Dedifferentiated amniotic fluid mesenchymal stem cell (primary cell): ENCODE results near the gene SPRR5.

Source experiments
- DNase-seq: peaks from one replicate; pipeline ENCODE4 v3.0.0-alpha.2; 2016; ENCODE audit errors: extremely low spot score

The SPRR5 gene

DNA sequence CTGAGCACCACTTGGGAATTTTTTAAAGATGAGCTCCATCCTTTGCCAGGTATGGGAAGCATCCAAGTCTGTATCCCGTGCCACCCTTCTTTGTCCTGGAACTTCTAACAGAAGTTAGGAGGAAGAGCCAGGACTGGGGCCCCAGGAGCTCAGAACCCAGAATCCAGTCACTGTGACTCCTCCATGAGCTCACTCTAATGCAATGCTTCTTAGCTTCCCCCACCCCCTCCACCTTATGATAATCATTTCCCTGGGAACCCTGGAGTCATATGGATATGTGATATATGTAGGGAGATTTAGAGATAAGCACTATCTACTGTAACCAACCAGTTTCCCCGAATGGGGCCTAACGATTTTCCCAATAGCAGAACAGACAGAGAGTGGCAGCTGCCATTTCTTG lies 758 bp upstream of the SPRR5 start:
- no peak for DNase-seq

DNA sequence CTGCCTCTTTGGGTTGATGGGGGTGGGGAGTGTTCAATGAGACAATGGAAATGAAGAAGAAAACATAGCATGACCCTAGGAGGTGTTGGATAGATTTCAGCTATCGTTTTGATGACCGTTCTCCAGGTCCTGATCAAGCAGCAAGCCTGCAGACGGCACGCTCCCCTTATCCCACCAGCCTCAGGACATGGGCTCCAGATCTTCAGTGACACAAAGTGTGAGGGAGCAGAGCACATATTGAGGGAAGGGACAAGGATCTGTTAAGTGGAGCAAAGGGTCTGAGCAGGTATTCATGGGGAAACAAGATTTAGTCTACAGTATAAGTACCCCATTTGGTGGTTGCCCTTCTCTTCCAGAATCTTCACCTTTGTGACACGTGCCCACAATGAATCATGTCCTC lies 4.7 kb downstream of the SPRR5 start:
- DNase-seq: no peak

DNA sequence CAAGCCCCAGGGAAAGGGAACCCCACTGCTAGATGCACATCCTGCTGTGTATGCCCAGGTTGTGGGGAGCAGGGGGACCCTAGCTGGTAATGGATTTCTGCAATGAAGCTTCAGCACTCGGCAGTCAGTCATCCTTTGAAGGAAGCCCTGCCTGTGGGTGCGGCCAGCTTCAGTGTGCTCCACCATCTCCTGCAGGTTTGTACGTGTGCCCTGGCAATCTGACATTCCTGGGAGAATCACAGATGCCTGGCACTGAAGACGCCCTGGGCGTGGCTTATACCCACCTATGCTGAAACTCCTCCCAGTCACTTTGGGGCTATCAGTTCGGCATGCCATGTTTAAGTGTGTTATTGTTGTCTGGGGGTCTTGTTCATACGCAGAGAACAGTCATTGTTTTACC lies 6.8 kb downstream of the SPRR5 start:
- DNase-seq: no peak

- DNase-seq: no peak
These were observed 7.4 kb downstream of the SPRR5 start for GRCh38 chr1:152954436-152954835.

- no peak for DNase-seq
These were observed 10.6 kb downstream of the SPRR5 start for GRCh38 chr1:152957561-152957960.

DNA sequence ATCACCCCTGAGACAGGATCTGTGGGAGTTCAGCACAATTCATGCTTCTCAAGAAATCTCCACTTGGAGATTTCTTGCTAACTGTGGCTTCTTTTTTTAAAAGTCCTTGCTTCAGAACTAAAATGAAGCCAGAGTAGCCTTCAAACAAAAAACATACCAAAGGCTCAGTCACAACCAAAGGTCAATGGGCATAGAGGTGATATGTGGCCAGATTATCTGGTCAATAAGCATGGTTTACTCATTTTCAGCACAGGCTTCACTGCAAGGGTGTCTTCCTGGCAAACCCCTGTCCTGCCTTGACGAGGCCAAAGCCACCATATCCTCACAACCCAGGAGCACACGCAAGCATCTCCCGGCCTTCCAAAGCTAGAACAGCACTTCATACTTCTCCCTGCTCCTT lies 12.3 kb downstream of the SPRR5 start:
- DNase-seq: no peak

DNA sequence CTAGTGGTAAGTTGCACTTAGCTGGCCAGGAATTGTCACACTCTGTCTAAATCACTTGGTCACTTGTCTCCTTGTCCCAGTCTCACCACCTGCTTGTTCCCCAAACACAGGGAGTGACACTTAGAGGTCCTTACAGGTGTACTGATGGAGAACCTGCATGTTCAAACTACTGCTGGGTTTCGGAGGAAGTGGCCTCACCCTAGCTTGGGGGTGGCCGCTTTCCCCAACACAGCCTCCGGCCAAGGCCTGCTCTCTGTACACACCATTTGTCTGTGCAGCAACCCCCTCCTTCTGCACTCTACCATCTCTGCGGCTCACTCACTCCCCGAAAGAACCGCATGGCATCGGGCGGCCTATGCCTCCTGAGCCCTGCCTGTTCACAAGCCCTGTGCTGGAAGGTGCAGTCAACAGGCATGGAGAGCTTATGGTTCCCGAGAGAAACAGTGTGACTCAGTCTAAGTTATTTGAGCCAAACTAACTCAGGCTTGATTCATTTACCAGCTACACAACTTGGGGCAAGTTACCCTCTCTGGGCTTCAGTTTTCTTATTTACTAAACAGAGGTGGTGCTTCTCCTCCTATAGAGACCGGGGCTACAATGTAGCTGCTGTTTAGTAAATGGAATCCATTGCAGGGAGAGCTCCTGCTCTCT lies 12.9 kb downstream of the SPRR5 start:
- no peak for DNase-seq

DNA sequence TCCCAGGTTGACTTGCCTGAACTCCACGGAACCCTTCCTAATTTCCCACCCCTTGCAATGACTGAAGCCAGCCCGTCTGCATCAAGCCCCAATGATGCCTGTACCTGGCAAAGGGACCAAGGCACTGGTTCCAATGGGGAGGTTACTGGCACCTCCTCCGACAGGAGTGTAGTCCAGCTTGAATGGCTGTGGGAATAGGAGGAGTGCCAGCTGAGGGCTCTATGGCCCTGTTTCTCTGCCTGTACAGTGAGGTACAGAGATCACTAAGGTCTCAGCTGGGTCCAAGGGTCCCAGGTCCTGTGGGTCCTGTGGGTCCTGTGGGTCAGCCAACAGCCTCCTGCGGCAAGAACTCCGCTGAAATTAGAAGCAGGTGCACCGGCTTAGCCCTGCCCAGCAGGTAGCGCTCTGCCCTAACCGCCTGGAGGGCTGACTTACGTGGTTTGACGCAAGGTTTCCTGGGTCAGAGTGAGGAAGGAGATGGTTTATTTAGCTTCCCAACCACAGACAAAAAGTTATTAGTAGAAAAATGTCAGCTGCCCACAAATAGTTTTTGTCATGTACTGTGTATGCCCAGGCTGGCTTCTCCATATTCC lies 13.5 kb downstream of the SPRR5 start:
- DNase-seq: no peak

- no peak for DNase-seq
These were observed 14.4 kb downstream of the SPRR5 start for GRCh38 chr1:152961226-152961891.

DNA sequence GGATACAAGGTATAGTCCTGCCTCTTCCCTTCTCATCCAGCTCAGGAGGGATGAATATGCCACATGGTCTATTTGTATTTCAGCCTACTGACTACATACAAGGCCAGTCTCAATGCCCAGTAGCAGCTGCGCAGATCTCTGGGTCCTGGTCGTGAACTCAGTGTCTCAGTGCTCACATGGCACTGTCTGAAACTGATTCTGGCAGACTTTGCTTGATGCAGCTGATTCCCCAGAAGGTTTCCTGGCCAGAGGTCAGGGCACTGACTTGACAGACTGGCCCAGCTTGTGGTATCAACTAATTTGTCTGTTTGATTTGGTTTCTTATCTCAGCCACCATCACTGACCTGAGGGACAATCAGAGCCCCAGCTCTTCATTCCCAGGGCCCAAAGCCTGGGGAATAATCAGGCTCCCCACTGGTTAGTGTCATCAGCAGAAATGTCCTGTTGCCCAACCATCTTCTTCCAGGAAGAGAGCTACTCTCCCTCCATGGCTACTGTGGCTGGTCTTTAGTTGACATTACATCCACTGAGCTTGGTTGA lies 15.9 kb downstream of the SPRR5 start:
- DNase-seq: no peak

DNA sequence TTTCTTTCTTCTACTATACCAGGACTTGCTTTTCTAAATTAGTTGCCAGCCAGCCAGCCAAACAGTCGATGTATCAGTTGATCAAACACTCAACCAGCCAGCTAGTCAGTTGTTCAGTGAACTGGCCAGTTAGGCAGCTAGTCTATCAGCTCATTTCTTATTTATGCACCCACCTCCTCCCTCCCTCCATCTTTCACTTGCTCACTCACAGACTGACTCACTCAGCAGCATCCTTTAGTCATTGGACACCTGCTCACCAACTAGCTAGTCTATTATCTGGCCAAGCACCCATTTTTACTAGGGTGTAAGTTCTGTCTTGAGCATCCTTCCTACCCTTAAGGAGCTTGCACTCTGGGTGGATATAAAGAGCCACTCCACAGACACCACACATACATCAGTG lies 17.5 kb downstream of the SPRR5 start:
- no peak for DNase-seq

- no peak for DNase-seq
These were observed 18.8 kb downstream of the SPRR5 start for GRCh38 chr1:152965853-152966252.

GRCh38 chr1:152967201-152967600 lies 20.2 kb downstream of the SPRR5 start:
- no peak for DNase-seq

DNA sequence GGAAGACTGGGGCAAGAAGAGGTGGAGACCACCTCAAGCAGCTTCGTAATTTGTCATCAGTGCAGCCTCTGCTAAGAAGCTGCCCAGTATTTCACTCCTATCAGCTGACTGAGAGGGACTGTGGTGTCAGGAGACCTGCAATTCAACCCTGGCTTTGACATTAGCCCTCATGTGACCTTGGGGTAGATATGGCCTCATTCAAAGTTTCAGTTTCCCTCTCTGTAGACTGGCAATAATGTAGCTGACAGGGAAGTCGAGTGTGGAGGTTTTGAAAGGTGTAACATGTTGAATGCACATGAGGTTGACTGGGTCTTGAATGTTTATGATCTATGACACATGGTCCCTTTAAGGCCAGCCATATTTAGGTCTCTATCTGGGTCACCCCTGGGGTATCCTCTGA lies 21.2 kb downstream of the SPRR5 start:
- no peak for DNase-seq

GRCh38 chr1:152969036-152969435 lies 22.0 kb downstream of the SPRR5 start:
- DNase-seq: no peak

DNA sequence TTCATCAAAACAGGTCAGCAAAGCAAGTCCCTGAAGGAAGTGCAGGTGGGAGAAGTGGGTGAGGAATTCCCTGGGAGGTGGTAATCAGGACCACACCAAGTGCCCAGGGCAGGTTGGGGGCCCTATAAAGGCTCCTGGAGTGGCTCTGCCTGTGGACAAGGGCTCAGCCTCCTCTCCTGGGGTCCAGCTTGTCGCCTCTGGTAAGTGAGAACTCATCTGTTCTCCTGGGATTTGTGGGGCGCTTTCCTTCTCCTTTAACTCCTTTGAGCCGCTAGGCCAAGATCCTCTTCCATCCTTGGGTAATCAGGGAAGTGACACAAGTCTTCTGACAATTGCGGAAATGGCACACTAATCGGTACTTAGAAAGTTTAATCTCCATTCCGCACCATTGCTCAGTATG lies 23.5 kb downstream of the SPRR5 start, which contains the start of gene SPRR4:
TSS of gene SPRR4 (plus strand) at position 154 of the 400 bp plus-strand sequence. CDS start 1,243 bp downstream, outside the sequence.
- no peak for DNase-seq

- DNase-seq: no peak
These were observed 25.3 kb downstream of the SPRR5 start for GRCh38 chr1:152972196-152972886.

DNA sequence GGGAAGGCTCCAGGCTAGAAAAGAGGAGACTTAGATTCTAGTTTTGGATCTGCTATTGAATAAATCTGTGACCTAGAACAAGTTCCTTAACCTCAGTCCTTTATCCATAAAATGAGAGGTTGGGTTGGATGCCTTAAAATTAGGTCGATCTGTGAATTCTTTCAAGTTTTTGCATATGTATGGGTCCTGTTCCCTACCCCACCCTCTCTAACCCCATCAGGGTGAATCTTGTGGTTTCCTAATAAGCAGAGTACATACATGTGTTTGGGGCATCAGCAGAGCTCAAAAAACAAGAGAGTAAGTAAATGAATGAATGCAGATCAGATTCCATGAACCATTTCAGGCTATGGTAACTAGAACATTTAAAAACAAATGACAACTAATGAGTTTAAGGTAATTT lies 29.7 kb downstream of the SPRR5 start:
- no peak for DNase-seq

DNA sequence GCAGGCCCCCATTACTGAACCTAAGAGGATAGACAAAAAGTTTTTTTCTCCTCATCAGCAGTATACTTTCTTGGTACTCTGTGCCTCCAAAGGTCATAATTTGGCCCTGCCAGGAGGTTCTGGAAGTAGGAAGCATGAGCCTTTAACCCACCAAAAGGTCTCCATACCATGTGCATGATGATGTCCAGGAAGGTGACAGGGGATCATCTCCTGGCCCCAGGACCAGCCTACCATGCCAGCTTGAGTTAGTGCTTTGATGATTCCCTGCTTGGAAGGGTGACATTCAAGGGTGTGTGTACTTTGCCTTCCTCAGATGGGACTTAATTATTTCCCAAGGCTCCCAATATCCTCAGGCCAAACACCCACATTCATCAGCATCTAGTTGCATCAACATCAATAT lies 30.6 kb downstream of the SPRR5 start:
- DNase-seq: no peak

DNA sequence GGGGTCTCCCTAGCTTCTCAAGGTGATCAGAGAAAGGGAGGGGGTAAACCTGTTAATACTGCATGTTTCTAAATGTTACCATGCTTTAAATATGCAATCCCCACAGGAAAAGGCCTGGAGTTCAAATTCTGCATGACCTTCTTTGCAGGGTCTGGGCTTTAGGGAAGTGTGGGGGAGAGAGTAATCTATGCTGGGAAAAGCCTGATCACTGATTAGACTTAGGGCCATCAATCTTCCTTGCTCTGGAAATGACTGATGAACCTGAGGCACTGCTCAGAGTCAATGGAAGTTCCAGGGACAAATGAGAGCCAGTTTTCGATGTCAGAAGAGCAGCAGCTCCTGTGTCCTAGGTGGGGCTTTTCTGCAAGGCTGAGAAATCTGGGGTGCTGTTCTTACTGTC lies 33.7 kb downstream of the SPRR5 start:
- DNase-seq: no peak

DNA sequence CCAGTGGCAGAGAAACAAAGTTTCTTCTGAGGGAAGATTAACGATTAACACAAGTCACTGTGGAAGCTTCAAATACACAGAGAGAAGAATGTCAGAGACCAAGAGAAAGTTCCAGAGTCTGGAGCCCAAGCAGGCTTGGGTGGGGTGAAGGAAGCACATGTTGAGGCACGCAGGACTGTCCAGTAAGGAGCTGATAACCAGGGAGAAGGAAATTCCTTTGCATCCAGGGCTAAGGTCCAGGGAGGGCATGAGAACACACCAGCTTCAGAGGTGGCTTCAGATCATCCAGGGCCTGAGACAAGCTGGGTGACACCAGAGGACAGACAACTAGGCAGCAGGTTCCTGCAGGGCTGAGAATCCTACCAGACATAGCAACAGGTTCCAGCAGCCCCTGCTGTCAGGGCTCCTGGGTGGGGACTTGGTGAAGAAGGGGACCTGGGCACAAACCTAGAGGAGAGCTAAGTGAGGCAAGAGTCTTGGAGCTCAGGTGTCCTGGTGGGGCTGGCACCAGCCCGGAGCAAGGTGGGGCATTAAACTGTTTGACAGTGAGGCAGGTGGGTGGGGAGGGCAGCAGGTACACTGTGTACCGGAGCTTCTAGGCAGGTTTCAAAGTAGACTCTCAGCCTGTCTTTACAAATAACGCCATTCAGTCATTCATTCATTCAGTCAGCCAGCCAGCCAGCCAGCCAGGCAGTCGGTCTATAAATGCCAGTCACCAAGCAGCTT lies 34.3 kb downstream of the SPRR5 start:
- no peak for DNase-seq

DNA sequence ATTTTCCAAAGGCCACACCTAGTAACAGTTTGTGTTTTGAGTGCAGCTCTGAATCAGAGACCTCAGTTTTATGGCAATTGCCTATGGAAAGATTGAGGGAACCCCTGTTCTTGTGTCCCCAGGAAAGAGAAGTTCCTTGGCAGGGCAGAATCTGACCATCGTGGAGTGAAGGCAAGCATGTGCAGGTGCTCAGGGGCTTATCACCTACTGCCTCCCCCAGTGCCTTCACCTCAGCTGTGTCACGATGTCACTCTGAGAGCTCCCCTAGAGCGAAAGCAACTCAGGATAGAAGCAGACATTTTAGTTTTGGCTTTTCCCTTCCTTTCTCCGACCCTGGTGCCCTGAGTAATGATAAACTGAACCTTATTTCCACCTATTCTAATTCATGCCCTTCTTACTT lies 35.1 kb downstream of the SPRR5 start:
- no peak for DNase-seq
